HepG2 (cell line): ENCODE data around the gene DPCD. TPM values are rescaled to one million over a fixed set of nuclear protein-coding genes. Genes with fewer than 3 reads are reported as not detected.

Experiments
- ATAC-seq: fragments of 200-7000 bp; cut with Tn5 transposase; 3 replicates; pipeline ENCODE4 v1.9.1; 2020; ENCODE audit warnings: mild to moderate bottlenecking, moderate library complexity
- BruUV-seq: library from RNA; stranded (reverse); fragments of 400-500 nt; replicated peaks from 2 replicates; lab custom pipeline; 2021; lab: Mats Ljungman, UMichigan
- CTCF ChIA-PET: fragments of 300-600 bp; formaldehyde crosslinking; extraction: SDS; loops from one replicate; lab custom pipeline; 2021; ENCODE audit warnings: low total read pairs, inconsistent platforms, low intra/inter-chr PET ratio; lab: Yijun Ruan, JAX
- POLR2A ChIA-PET: fragments of 350-600 bp; sonication (Branson Sonifier 250); formaldehyde crosslinking; loops from one replicate; lab custom pipeline; 2020; ENCODE audit warnings: antibody characterized with exemption, inconsistent platforms; lab: Yijun Ruan, JAX
- DNase-seq: peaks from one replicate; pipeline ENCODE4 v3.0.0-alpha.2; 2015; ENCODE audit warnings: low spot score
- FAIRE-seq: peaks from 3 replicates; lab custom pipeline; 2011; peaks lifted over from hg19 to GRCh38; lab: Jason Lieb, UNC
- H2AFZ ChIP-seq: one replicate; pipeline ENCODE4 v1.6.1; 2011; ENCODE audit warnings: low read length, inconsistent platforms
- H3K27ac ChIP-seq: fragments of 300-600 bp; 3 replicates; pipeline ENCODE4 v1.8.0; 2011; ENCODE audit warnings: mixed run types, mild to moderate bottlenecking, mixed read lengths, low read length, inconsistent platforms; ENCODE audit not compliant: insufficient read depth; ENCODE audit errors: extremely low read length
- H3K27me3 ChIP-seq, 2 experiments: fragments of 200-600 bp in 1 of 2; 2 replicates in 1 of 2; 3 replicates in 1 of 2; pipeline versions ENCODE4 v1.6.0 to v1.8.0; 2011; ENCODE audit warnings: low read length in 2 of 2, mild to moderate bottlenecking in 2 of 2, moderate library complexity in 2 of 2, inconsistent platforms in 1 of 2; ENCODE audit not compliant: insufficient read depth in 2 of 2, control insufficient read depth in 1 of 2
- H3K36me3 ChIP-seq, 2 experiments: fragments of 200-600 bp in 1 of 2; replicated peaks in 1 of 2; 2 replicates in 1 of 2; 3 replicates in 1 of 2; pipeline versions ENCODE4 v1.5.1 to v1.8.0; 2011; ENCODE audit warnings: low read length in 2 of 2, inconsistent platforms in 1 of 2; ENCODE audit not compliant: insufficient read depth in 2 of 2, control insufficient read depth in 1 of 2
- H3K4me1 ChIP-seq: 2 replicates; pipeline ENCODE4 v1.5.1; 2012; ENCODE audit warnings: low read length, inconsistent platforms; ENCODE audit not compliant: insufficient read depth
- H3K4me2 ChIP-seq: 2 replicates; pipeline ENCODE4 v1.6.0; 2011; ENCODE audit warnings: low read depth, low read length, inconsistent platforms
- H3K4me3 ChIP-seq, 3 experiments: fragments of 200-600 bp in 1 of 3; sonication (generic), shearing (Covaris generic) in 1 of 3; replicated peaks in 1 of 3; 2 replicates each; pipeline ENCODE4 v1.5.1; 2011 to 2016; ENCODE audit warnings: low read length in 3 of 3, inconsistent platforms in 2 of 3, low read depth in 2 of 3, mild to moderate bottlenecking in 2 of 3, control low read depth in 1 of 3, mixed read lengths in 1 of 3; ENCODE audit not compliant: insufficient read depth in 1 of 3
- H3K79me2 ChIP-seq: one replicate; pipeline ENCODE4 v1.6.1; 2011; ENCODE audit warnings: low read length, inconsistent platforms; ENCODE audit not compliant: insufficient read depth
- H3K9ac ChIP-seq: 2 replicates; pipeline ENCODE4 v1.6.0; 2011; ENCODE audit warnings: mild to moderate bottlenecking, low read depth, low read length, inconsistent platforms; ENCODE audit not compliant: insufficient read depth
- H3K9me3 ChIP-seq: 2 replicates; pipeline ENCODE4 v1.5.1; 2012; ENCODE audit warnings: mild to moderate bottlenecking, low read length
- H4K20me1 ChIP-seq: 2 replicates; pipeline ENCODE4 v1.6.0; 2011; ENCODE audit warnings: inconsistent platforms, mild to moderate bottlenecking, low read length, moderate library complexity; ENCODE audit not compliant: insufficient read depth
- MAF1 ChIP-seq: sonication (generic); formaldehyde crosslinking; IDR thresholded peaks from 2 replicates; pipeline ENCODE4 v1.5.0; 2020; ENCODE audit warnings: missing genetic modification reagents, borderline replicate concordance
- REL ChIP-seq: sonication (generic); formaldehyde crosslinking; conservative IDR thresholded peaks from 2 replicates; pipeline ENCODE4 v1.8.0; 2022; ENCODE audit warnings: mild to moderate bottlenecking, missing genetic modification reagents, moderate library complexity
- SIN3B ChIP-seq: fragments of 150-350 bp; IDR thresholded peaks from 2 replicates; pipeline ENCODE4 v1.6.1; 2014; ENCODE audit warnings: low read length
- ZBTB2 ChIP-seq: sonication (generic); formaldehyde crosslinking; IDR thresholded peaks from 2 replicates; pipeline ENCODE4 v1.8.0; 2022; ENCODE audit warnings: low read depth, missing genetic modification reagents
- ZFP41 ChIP-seq: sonication (generic); formaldehyde crosslinking; IDR thresholded peaks from 2 replicates; pipeline ENCODE4 v1.4.0; 2020; ENCODE audit warnings: mild to moderate bottlenecking, missing genetic modification reagents, borderline replicate concordance
- ZMYM3 ChIP-seq: sonication (generic); formaldehyde crosslinking; IDR thresholded peaks from 2 replicates; pipeline ENCODE4 v1.5.1; 2020; ENCODE audit warnings: mild to moderate bottlenecking, missing genetic modification reagents
- ZNF761 ChIP-seq: sonication (generic); formaldehyde crosslinking; conservative IDR thresholded peaks from 2 replicates; pipeline ENCODE4 v1.4.0; 2020; ENCODE audit warnings: mild to moderate bottlenecking, missing genetic modification reagents
- WGBS: methylation state at CpG from one replicate; pipeline ENCODE4 v1.1.6; 2017; ENCODE audit warnings: low lambda C conversion rate; 5-methylcytosine and 5-hydroxymethylcytosine counted together
- in situ Hi-C: cut with HindIII; loops from 2 replicates; pipeline ENCODE4 v1.10.0; 2017; ENCODE audit warnings: low pct_unique_long_range_greater_than_20kb; ENCODE audit not compliant: extremely low pct_ligation_motif_present
- intact Hi-C: fragments of 100-400 bp; cut with micrococcal nuclease; formaldehyde crosslinking; loops from one replicate; pipeline ENCODE4 v1.10.0; 2022; ENCODE audit not compliant: unreplicated experiment
- polyA plus RNA-seq, 8 experiments: library from polyadenylated mRNA; depleted of rRNA in 3 of 8; stranded (reverse) in 7 of 8; unstranded in 1 of 8; fragments of >200 nt; fragmentation: Illumina TruSeq in 4 of 8; extraction: Trizol in 4 of 8; gene quantifications; 2 replicates each; pipeline versions ENCODE4 v1.2.1 to v1.2.3, GENCODE V29; 2011 to 2016; ENCODE audit warnings: low read depth in 4 of 8, missing spikeins in 1 of 8, mixed read lengths in 1 of 8; ENCODE audit not compliant: insufficient read depth in 1 of 8
- total RNA-seq, 5 experiments: library from RNA; depleted of rRNA; stranded (reverse); fragments of >200 nt; fragmentation: Illumina TruSeq; extraction: Trizol; gene quantifications; 2 replicates each; pipeline ENCODE4 v1.2.3, GENCODE V29; 2016; ENCODE audit warnings: low read depth in 1 of 5

The DPCD gene
- total and polyA plus RNA-seq, 2 of the 13 experiments (the other 11 are each of a cell fraction or from before 2014, with no cell fraction given): 25.2 to 27.0 TPM

- no peaks in the 10 kb centered on the region for H3K9me3 ChIP-seq
- H3K27me3 ChIP-seq: peaks cover 0 to 51% of the 10 kb centered on the region in 2 experiments; a peak in 4 of 5 replicates
- in situ Hi-C loops: loop anchor here (5.0 kb wide), 1 partner anchor 353 kb away; no protein-coding TSS in a partner anchor
- H3K27ac ChIP-seq: no peak overlapping the region
- FAIRE-seq: no peak
- CTCF ChIA-PET: no interaction called here
- no peak overlapping the region for H3K9ac ChIP-seq
- POLR2A ChIA-PET: no interaction called here
- no peaks in the 10 kb centered on the region for H3K79me2 ChIP-seq
- no peak overlapping the region for H3K4me3 ChIP-seq
- H2AFZ ChIP-seq: no peak overlapping the region
- 68% methylated on average over 5 of the region's 5 CpGs for WGBS
- no peaks in the 10 kb centered on the region for H4K20me1 ChIP-seq
- H3K36me3 ChIP-seq: no peaks in the 10 kb centered on the region
- DNase-seq: no peak
- TF ChIP-seq MAF1 (CRISPR knock-in tag) (no peak), ZMYM3 (peak; percentile 46; the same call in 1 of the 2 replicates), SIN3B (no peak), ZBTB2 (CRISPR knock-in tag) (no peak)
- TF ChIP-seq, all 625 proteins: peak for 1
- peaks cover 42% of the 10 kb centered on the region for H3K4me1 ChIP-seq
- H3K4me2 ChIP-seq: no peak overlapping the region
- BruUV-seq: no TSS peak
- no peak for ATAC-seq
- intact Hi-C loops: no loop called here
These were observed 22.7 kb upstream of the DPCD start for GRCh38 chr10:101565370-101565900.

GRCh38 chr10:101565936-101566332 is 22.2 kb upstream of the DPCD start:
- Histone ChIP-seq H3K4me1 (peaks cover 42% of the 10 kb centered on the region), H3K27me3 (peaks cover 0 to 55% of the 10 kb centered on the region in 2 experiments; a peak in 4 of 5 replicates), H3K79me2 (no peaks in the 10 kb centered on the region), H3K27ac (no peak overlapping the region), H2AFZ (no peak overlapping the region), H3K9me3 (no peaks in the 10 kb centered on the region), H3K4me2 (peak overlapping the region; percentile 86), H3K9ac (no peak overlapping the region), H4K20me1 (no peaks in the 10 kb centered on the region), H3K36me3 (no peaks in the 10 kb centered on the region), H3K4me3 (peak overlapping the region in 1 of 3 experiments; percentile 62; a peak in 3 of 6 replicates)
- intact Hi-C loops (loop anchor here (2.0 kb wide), 1 partner anchor 71 kb away; no protein-coding TSS in a partner anchor), in situ Hi-C loops (loop anchor here (5.0 kb wide), 1 partner anchor 354 kb away; no protein-coding TSS in a partner anchor)
- POLR2A ChIA-PET: no interaction called here
- no TSS peak for BruUV-seq
- no peak for DNase-seq
- no peak for FAIRE-seq
- CTCF ChIA-PET: no interaction called here
- TF ChIP-seq ZNF761 (CRISPR knock-in tag) (no peak), ZFP41 (CRISPR knock-in tag) (no peak), REL (CRISPR knock-in tag) (0 out of 2 replicates have a peak, but pooled peaks have one; percentile 24)
- 43% methylated on average over 5 of the region's 8 CpGs for WGBS
- no peak for ATAC-seq
